Liver (tissue), 9 donors: Measurements from ENCODE around the gene CACNA1E. TPM values are rescaled to one million over a fixed set of nuclear protein-coding genes. Genes with fewer than 3 reads are reported as not detected.

ENCODE experiments used
- DNase-seq: peaks from one replicate; pipeline ENCODE4 v3.0.0-alpha.2; 2017; ENCODE audit warnings: low spot score
- H3K27ac ChIP-seq, 2 donors: one replicate each; pipeline ENCODE4 v1.7.0; 2013; ENCODE audit warnings: inconsistent platforms in 2 of 2, low read length in 2 of 2, control low read depth in 1 of 2, low read depth in 1 of 2, mild to moderate bottlenecking in 1 of 2
- H3K27me3 ChIP-seq, 4 donors: one replicate each; pipeline versions ENCODE4 v1.6.1 to v1.7.0; 2013; ENCODE audit warnings: low read length in 3 of 4, inconsistent platforms in 1 of 4, mild to moderate bottlenecking in 1 of 4, moderate library complexity in 1 of 4; ENCODE audit not compliant: control insufficient read depth in 4 of 4, insufficient read depth in 4 of 4
- H3K36me3 ChIP-seq, 4 donors: one replicate each; pipeline versions ENCODE4 v1.6.1 to v1.7.0; 2013; ENCODE audit warnings: low read length in 3 of 4, mild to moderate bottlenecking in 3 of 4, low read depth in 1 of 4, moderate library complexity in 1 of 4; ENCODE audit not compliant: control insufficient read depth in 4 of 4, insufficient read depth in 3 of 4
- H3K4me1 ChIP-seq, 4 donors: one replicate each; pipeline versions ENCODE4 v1.6.1 to v1.7.0; 2013; ENCODE audit warnings: low read length in 3 of 4, mild to moderate bottlenecking in 3 of 4, moderate library complexity in 1 of 4; ENCODE audit not compliant: control insufficient read depth in 4 of 4, insufficient read depth in 4 of 4
- H3K4me3 ChIP-seq, 3 donors: one replicate each; pipeline versions ENCODE4 v1.6.1 to v1.7.0; 2013; ENCODE audit warnings: low read length in 3 of 3, control low read depth in 1 of 3, low read depth in 1 of 3, mild to moderate bottlenecking in 1 of 3
- H3K9ac ChIP-seq, 2 donors: one replicate each; pipeline ENCODE4 v1.7.0; 2013; ENCODE audit warnings: low read length in 2 of 2, mild to moderate bottlenecking in 2 of 2, moderate library complexity in 2 of 2, control low read depth in 1 of 2, low read depth in 1 of 2
- H3K9me3 ChIP-seq, 4 donors: one replicate each; pipeline versions ENCODE4 v1.6.1 to v1.7.0; 2013; ENCODE audit warnings: low read length in 3 of 4; ENCODE audit not compliant: control insufficient read depth in 4 of 4
- ATF3 ChIP-seq: IDR thresholded peaks from 2 replicates; pipeline ENCODE4 v1.6.1; 2016; ENCODE audit warnings: antibody characterized with exemption
- EGR1 ChIP-seq, 2 donors: IDR thresholded peaks; 2 replicates each; pipeline ENCODE4 v1.6.1; 2016 to 2018; ENCODE audit warnings: antibody characterized with exemption in 2 of 2, low read depth in 2 of 2
- FOXA1 ChIP-seq: IDR thresholded peaks from 2 replicates; pipeline ENCODE4 v1.6.1; 2016; ENCODE audit warnings: antibody characterized with exemption
- FOXA2 ChIP-seq: IDR thresholded peaks from 2 replicates; pipeline ENCODE4 v1.6.1; 2016; ENCODE audit warnings: antibody characterized with exemption
- GABPA ChIP-seq, 2 donors: IDR thresholded peaks in 1 of 2; conservative IDR thresholded peaks in 1 of 2; 2 replicates each; pipeline ENCODE4 v1.6.1; 2016; ENCODE audit warnings: antibody characterized with exemption in 2 of 2, mild to moderate bottlenecking in 1 of 2, moderate library complexity in 1 of 2
- HNF4A ChIP-seq, 2 donors: conservative IDR thresholded peaks; 2 replicates each; pipeline ENCODE4 v1.6.1; 2016; ENCODE audit warnings: antibody characterized with exemption in 2 of 2, mild to moderate bottlenecking in 2 of 2
- HNF4G ChIP-seq: IDR thresholded peaks from 2 replicates; pipeline ENCODE4 v1.6.1; 2016; ENCODE audit warnings: antibody characterized with exemption
- JUND ChIP-seq, 2 donors: IDR thresholded peaks; 2 replicates each; pipeline ENCODE4 v1.6.1; 2016; ENCODE audit warnings: antibody characterized with exemption in 2 of 2
- MAX ChIP-seq: IDR thresholded peaks from 2 replicates; pipeline ENCODE4 v1.6.1; 2016; ENCODE audit warnings: antibody characterized with exemption
- RAD21 ChIP-seq, 2 donors: IDR thresholded peaks; 2 replicates each; pipeline ENCODE4 v1.6.1; 2016; ENCODE audit warnings: antibody characterized with exemption in 2 of 2, mild to moderate bottlenecking in 2 of 2
- REST ChIP-seq: IDR thresholded peaks from 2 replicates; pipeline ENCODE4 v1.6.1; 2016; ENCODE audit warnings: antibody characterized with exemption, mild to moderate bottlenecking
- SP1 ChIP-seq: IDR thresholded peaks from 2 replicates; pipeline ENCODE4 v1.6.1; 2018; ENCODE audit warnings: antibody characterized with exemption, mild to moderate bottlenecking
- YY1 ChIP-seq: IDR thresholded peaks from 2 replicates; pipeline ENCODE4 v1.6.1; 2016; ENCODE audit warnings: antibody characterized with exemption, mild to moderate bottlenecking
- ZBTB33 ChIP-seq: IDR thresholded peaks from 2 replicates; pipeline ENCODE4 v1.6.1; 2016; ENCODE audit warnings: antibody characterized with exemption
- WGBS: extraction: QIAGEN DNeasy Blood & Tissue Kit; methylation state at CpG from one replicate; pipeline ENCODE4 v1.1.7; 2013; 5-methylcytosine and 5-hydroxymethylcytosine counted together
- polyA plus RNA-seq, 2 donors: library from polyadenylated mRNA; stranded (reverse) in 1 of 2; unstranded in 1 of 2; fragments of 200-250 nt in 1 of 2; fragments of >200 nt in 1 of 2; fragmentation: Nextera tagmentation in 1 of 2; extraction: Ambion mirVana in 1 of 2; gene quantifications; one replicate each; pipeline versions ENCODE4 v1.2.1 to v1.2.3, GENCODE V29; 2013 to 2015
- total RNA-seq, 2 donors: library from RNA; depleted of rRNA; stranded (reverse); fragments of >200 nt; gene quantifications; one replicate each; pipeline ENCODE4 v1.2.3, GENCODE V29; 2014
- donor health status: healthy.
- donor health status: healthy.
- donor health status: healthy.
- donor health status: healthy.
- donor health status: healthy.

Gene CACNA1E
- total and polyA plus RNA-seq, 4 donors: under 0.01 to 0.08 (median 0.01) TPM; not detected in 1

GRCh38 chr1:181737056-181737455, 253.7 kb downstream of the CACNA1E start:
- WGBS: 53% methylated on average over 5 of the region's 5 CpGs
- DNase-seq: no peak
- H3K36me3 ChIP-seq: no peaks in the 10 kb centered on the region
- H3K4me3 ChIP-seq: no peak overlapping the region
- H3K27me3 ChIP-seq: peaks cover 0 to 2% (median 0%) of the 10 kb centered on the region in 4 donors
- H3K9me3 ChIP-seq: no peaks in the 10 kb centered on the region
- no peaks in the 10 kb centered on the region for H3K4me1 ChIP-seq
- no peak overlapping the region for H3K9ac ChIP-seq
- no peak overlapping the region for H3K27ac ChIP-seq
- no peak for TF ChIP-seq EGR1 (IDR thresholded peaks at IDR 0.05; ENCODE audit: low read depth in 2 of 2)

- TF ChIP-seq YY1 (no peak), MAX (no peak), FOXA1 (no peak), ATF3 (no peak), GABPA (IDR thresholded peaks at IDR 0.05 in 1 of 2, conservative IDR thresholded peaks at IDR 0.05 in 1 of 2) (no peak), ZBTB33 (no peak), FOXA2 (no peak), HNF4G (no peak), RAD21 (IDR thresholded peaks at IDR 0.05) (no peak), JUND (IDR thresholded peaks at IDR 0.05) (no peak), HNF4A (conservative IDR thresholded peaks at IDR 0.05) (no peak), EGR1 (IDR thresholded peaks at IDR 0.05; ENCODE audit: low read depth in 2 of 2) (no peak), SP1 (no peak), REST (no peak)
- peaks cover 0 to 2% (median 0%) of the 10 kb centered on the region in 4 donors for H3K27me3 ChIP-seq
- H3K9me3 ChIP-seq: no peaks in the 10 kb centered on the region
- 71% methylated on average over 9 of the region's 9 CpGs for WGBS
- H3K4me3 ChIP-seq: no peak overlapping the region
- no peak overlapping the region for H3K27ac ChIP-seq
- H3K36me3 ChIP-seq: no peaks in the 10 kb centered on the region
- DNase-seq: no peak
- H3K4me1 ChIP-seq: no peaks in the 10 kb centered on the region
- H3K9ac ChIP-seq: no peak overlapping the region
Measured at GRCh38 chr1:181739214-181739613, 255.9 kb downstream of the CACNA1E start.
